Smooth muscle cell (in vitro differentiated cells): ENCODE results near the gene VTA1. TPM values are rescaled to one million over a fixed set of nuclear protein-coding genes. Genes with fewer than 3 reads are reported as not detected.

Experiments used
- DNase-seq: peaks from one replicate; lab custom pipeline; 2025; ENCODE audit not compliant: unreplicated experiment; lab: John Stamatoyannopoulos, UW
- H2AFZ ChIP-seq: fragments of 200-600 bp; sonication (generic); 2 replicates; pipeline ENCODE4 v1.6.0; 2016; ENCODE audit warnings: antibody characterized with exemption, low read depth, mild to moderate bottlenecking
- H3F3A ChIP-seq: fragments of 200-600 bp; sonication (generic); 2 replicates; pipeline ENCODE4 v1.6.0; 2017; ENCODE audit warnings: antibody characterized with exemption, low read depth
- H3K27ac ChIP-seq: fragments of 200-600 bp; sonication (generic); 2 replicates; pipeline ENCODE4 v1.5.1; 2016; ENCODE audit warnings: low read depth, mild to moderate bottlenecking
- H3K27me3 ChIP-seq: fragments of 200-600 bp; sonication (generic); 2 replicates; pipeline ENCODE4 v1.6.1; 2016; ENCODE audit warnings: low read depth, mild to moderate bottlenecking
- H3K36me3 ChIP-seq: fragments of 200-600 bp; sonication (generic); 2 replicates; pipeline ENCODE4 v1.5.1; 2016; ENCODE audit warnings: low read depth
- H3K4me1 ChIP-seq: fragments of 200-600 bp; sonication (generic); 2 replicates; pipeline ENCODE4 v1.5.1; 2016; ENCODE audit warnings: low read depth
- H3K4me2 ChIP-seq: fragments of 200-600 bp; sonication (generic); 2 replicates; pipeline ENCODE4 v1.6.0; 2016; ENCODE audit warnings: mild to moderate bottlenecking
- H3K4me3 ChIP-seq: fragments of 200-600 bp; sonication (generic); 2 replicates; pipeline ENCODE4 v1.5.1; 2016; ENCODE audit warnings: mild to moderate bottlenecking
- H3K79me2 ChIP-seq: fragments of 200-600 bp; sonication (generic); 2 replicates; pipeline ENCODE4 v1.6.0; 2016; ENCODE audit warnings: low read depth, mild to moderate bottlenecking
- H3K9ac ChIP-seq: fragments of 200-600 bp; sonication (generic); 2 replicates; pipeline ENCODE4 v1.6.0; 2016; ENCODE audit warnings: low read depth
- H3K9me3 ChIP-seq: fragments of 200-600 bp; sonication (generic); replicated peaks from 2 replicates; pipeline ENCODE4 v1.5.1; 2016; ENCODE audit warnings: low read depth
- H4K20me1 ChIP-seq: fragments of 200-600 bp; sonication (generic); 2 replicates; pipeline ENCODE4 v1.6.0; 2016; ENCODE audit warnings: low read depth
- WGBS: methylation state at CpG from one replicate; pipeline ENCODE4 v1.1.7; 2016; ENCODE audit warnings: low lambda C conversion rate; 5-methylcytosine and 5-hydroxymethylcytosine counted together
- polyA plus RNA-seq: library from polyadenylated mRNA; unstranded; fragments of >200 nt; fragmentation: Nextera tagmentation; extraction: Ambion mirVana; gene quantifications from 2 replicates; pipeline ENCODE4 v1.2.1, GENCODE V29; 2016
- total RNA-seq: library from RNA; depleted of rRNA; stranded (reverse); fragments of >200 nt; gene quantifications from 2 replicates; pipeline ENCODE4 v1.2.3, GENCODE V29; 2014
- TF ChIP-seq, protein P1 (sequence below): fragments of 200-600 bp; sonication (generic); IDR thresholded peaks from 2 replicates; pipeline ENCODE4 v1.5.1; 2017; ENCODE audit warnings: borderline replicate concordance, mild to moderate bottlenecking, antibody characterized with exemption; ENCODE audit not compliant: insufficient read depth, poor library complexity, severe bottlenecking

Gene VTA1
- total and polyA plus RNA-seq, 2 experiments from 2014 or later, result 58.5 to 94.1 TPM

DNA sequence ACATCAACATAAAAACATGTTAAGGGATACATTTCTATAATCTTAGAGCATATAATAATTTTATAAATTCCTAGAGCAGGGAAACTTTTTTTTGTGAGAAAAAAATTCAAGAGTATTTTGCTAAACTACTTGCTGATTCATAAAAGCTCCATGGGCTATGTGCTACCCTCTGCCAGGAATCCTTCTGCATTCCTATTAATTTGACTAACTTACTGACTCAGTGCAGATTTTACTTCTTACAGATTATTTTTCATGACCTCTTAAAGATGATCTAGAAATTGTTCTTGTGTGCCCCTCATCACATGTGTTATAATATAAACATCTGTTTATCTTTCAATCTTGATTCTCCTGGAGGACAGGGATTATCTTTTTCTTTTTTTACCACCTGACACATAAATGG, 5.7 kb downstream of the VTA1 start:
- H2AFZ ChIP-seq, result no peak overlapping the region
- no peak overlapping the region for H3K27ac ChIP-seq
- H3K4me3 ChIP-seq, result no peak overlapping the region
- H3F3A ChIP-seq, result no peaks in the 10 kb centered on the region
- H4K20me1 ChIP-seq, result peaks cover 64% of the 10 kb centered on the region
- TF ChIP-seq, protein P1, sequence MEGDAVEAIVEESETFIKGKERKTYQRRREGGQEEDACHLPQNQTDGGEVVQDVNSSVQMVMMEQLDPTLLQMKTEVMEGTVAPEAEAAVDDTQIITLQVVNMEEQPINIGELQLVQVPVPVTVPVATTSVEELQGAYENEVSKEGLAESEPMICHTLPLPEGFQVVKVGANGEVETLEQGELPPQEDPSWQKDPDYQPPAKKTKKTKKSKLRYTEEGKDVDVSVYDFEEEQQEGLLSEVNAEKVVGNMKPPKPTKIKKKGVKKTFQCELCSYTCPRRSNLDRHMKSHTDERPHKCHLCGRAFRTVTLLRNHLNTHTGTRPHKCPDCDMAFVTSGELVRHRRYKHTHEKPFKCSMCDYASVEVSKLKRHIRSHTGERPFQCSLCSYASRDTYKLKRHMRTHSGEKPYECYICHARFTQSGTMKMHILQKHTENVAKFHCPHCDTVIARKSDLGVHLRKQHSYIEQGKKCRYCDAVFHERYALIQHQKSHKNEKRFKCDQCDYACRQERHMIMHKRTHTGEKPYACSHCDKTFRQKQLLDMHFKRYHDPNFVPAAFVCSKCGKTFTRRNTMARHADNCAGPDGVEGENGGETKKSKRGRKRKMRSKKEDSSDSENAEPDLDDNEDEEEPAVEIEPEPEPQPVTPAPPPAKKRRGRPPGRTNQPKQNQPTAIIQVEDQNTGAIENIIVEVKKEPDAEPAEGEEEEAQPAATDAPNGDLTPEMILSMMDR, result no peak
- no peak overlapping the region for H3K4me2 ChIP-seq
- no peak for DNase-seq
- peaks cover 88% of the 10 kb centered on the region for H3K79me2 ChIP-seq
- H3K27me3 ChIP-seq, result no peaks in the 10 kb centered on the region
- no peaks in the 10 kb centered on the region for H3K9me3 ChIP-seq
- H3K36me3 ChIP-seq, result no peaks in the 10 kb centered on the region
- no peak overlapping the region for H3K9ac ChIP-seq
- H3K4me1 ChIP-seq, result peaks cover 8% of the 10 kb centered on the region

DNA sequence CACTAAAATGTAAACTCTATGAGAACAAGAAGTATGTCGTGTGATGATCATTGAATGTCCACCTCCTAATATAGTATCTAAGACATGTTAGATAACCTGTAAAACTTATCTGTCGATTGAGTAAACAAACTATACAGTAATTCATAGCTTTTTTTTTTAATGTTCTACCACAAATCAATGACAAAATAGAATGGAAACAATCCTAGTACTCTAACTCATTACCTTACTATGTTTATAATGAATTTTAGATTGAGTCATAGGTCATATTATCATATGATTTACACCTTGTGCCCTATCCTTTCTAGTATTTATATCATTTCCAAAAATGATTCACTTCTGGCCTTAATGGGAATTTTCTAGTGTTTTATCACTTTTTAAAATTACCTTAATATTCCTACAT, 6.1 kb downstream of the VTA1 start:
- H3K4me2 ChIP-seq, result no peak overlapping the region
- H3K4me3 ChIP-seq, result no peak overlapping the region
- no peak overlapping the region for H3K9ac ChIP-seq
- no peak for DNase-seq
- peaks cover 88% of the 10 kb centered on the region for H3K79me2 ChIP-seq
- H2AFZ ChIP-seq, result no peak overlapping the region
- TF ChIP-seq, protein P1, result no peak
- no peaks in the 10 kb centered on the region for H3K36me3 ChIP-seq
- peaks cover 67% of the 10 kb centered on the region for H4K20me1 ChIP-seq
- no peaks in the 10 kb centered on the region for H3K9me3 ChIP-seq
- no peak overlapping the region for H3K27ac ChIP-seq
- no peaks in the 10 kb centered on the region for H3F3A ChIP-seq
- no peaks in the 10 kb centered on the region for H3K27me3 ChIP-seq
- 67% methylated on average over 2 of the region's 2 CpGs for WGBS
- peaks cover 4% of the 10 kb centered on the region for H3K4me1 ChIP-seq

DNA sequence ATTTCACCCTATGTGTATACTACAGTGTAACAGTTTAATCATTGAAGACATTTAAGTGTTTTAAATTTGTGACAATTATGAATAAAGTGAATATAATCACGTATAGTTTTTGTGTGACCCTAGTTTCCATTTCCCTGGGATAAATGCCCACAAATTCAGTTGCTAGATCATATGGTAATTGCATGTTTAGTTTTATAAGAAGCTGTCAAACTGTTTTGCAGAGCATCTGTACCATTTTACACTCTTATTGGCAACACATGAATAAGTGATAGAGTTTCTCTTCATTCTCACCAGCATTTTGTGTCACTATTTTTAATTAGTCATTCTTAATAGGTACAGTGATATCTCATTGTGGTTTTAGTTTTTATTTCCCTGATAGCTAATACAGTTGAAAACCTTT, 7.3 kb downstream of the VTA1 start:
- Histone ChIP-seq H3K4me1 (no peaks in the 10 kb centered on the region), H3K27ac (no peak overlapping the region), H3K79me2 (peaks cover 88% of the 10 kb centered on the region), H2AFZ (no peak overlapping the region), H3K36me3 (no peaks in the 10 kb centered on the region), H3K4me2 (no peak overlapping the region), H3K9me3 (no peaks in the 10 kb centered on the region), H3K27me3 (no peaks in the 10 kb centered on the region), H4K20me1 (peaks cover 73% of the 10 kb centered on the region), H3F3A (no peaks in the 10 kb centered on the region), H3K4me3 (no peak overlapping the region), H3K9ac (no peak overlapping the region)
- DNase-seq, result no peak
- TF ChIP-seq, protein P1, result no peak
- WGBS, result 95% methylated on average over 1 of the region's 1 CpG

DNA sequence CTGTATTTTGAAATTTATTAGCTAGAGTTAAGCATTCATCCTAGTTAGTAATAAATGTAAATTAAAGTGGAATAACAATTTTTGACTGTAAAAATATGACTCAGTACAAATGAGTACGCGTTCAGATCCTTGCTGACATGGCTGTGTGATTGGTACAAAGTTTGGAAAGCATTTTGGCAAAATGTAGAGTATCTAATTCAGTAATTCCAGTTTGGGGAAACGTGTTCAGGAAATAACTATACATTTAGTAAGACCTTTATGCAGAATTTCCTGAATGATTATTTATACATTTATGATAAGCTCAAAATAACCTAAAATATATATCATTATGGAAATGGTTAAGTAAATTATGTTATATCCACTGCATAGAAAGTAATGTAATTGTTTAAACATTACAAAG, 8.0 kb downstream of the VTA1 start:
- H3K27me3 ChIP-seq, result no peaks in the 10 kb centered on the region
- no peak for DNase-seq
- TF ChIP-seq, protein P1, result no peak
- H3K9me3 ChIP-seq, result no peaks in the 10 kb centered on the region
- H3K4me3 ChIP-seq, result no peak overlapping the region
- no peaks in the 10 kb centered on the region for H3F3A ChIP-seq
- H2AFZ ChIP-seq, result no peak overlapping the region
- 87% methylated on average over 3 of the region's 3 CpGs for WGBS
- H3K36me3 ChIP-seq, result no peaks in the 10 kb centered on the region
- no peak overlapping the region for H3K9ac ChIP-seq
- H3K79me2 ChIP-seq, result peaks cover 87% of the 10 kb centered on the region
- H3K4me2 ChIP-seq, result no peak overlapping the region
- no peak overlapping the region for H3K27ac ChIP-seq
- peaks cover 77% of the 10 kb centered on the region for H4K20me1 ChIP-seq
- no peaks in the 10 kb centered on the region for H3K4me1 ChIP-seq
